HepG2 (cell line): ENCODE data around the gene KRT16. TPM values are rescaled to one million over a fixed set of nuclear protein-coding genes. Genes with fewer than 3 reads are reported as not detected.
"Not testable (repeated sequence)": the region's sequence is repeated elsewhere in the genome, so short reads cannot be mapped to it uniquely, and the experiment has no call there.

ENCODE experiments used
- ATAC-seq: fragments of 200-7000 bp; cut with Tn5 transposase; 3 replicates; pipeline ENCODE4 v1.9.1; 2020; ENCODE audit warnings: mild to moderate bottlenecking, moderate library complexity
- BruUV-seq: library from RNA; stranded (reverse); fragments of 400-500 nt; replicated peaks from 2 replicates; lab custom pipeline; 2021; lab: Mats Ljungman, UMichigan
- CTCF ChIA-PET: fragments of 300-600 bp; formaldehyde crosslinking; extraction: SDS; loops from one replicate; lab custom pipeline; 2021; ENCODE audit warnings: low total read pairs, inconsistent platforms, low intra/inter-chr PET ratio; lab: Yijun Ruan, JAX
- POLR2A ChIA-PET: fragments of 350-600 bp; sonication (Branson Sonifier 250); formaldehyde crosslinking; loops from one replicate; lab custom pipeline; 2020; ENCODE audit warnings: antibody characterized with exemption, inconsistent platforms; lab: Yijun Ruan, JAX
- DNase-seq: peaks from one replicate; pipeline ENCODE4 v3.0.0-alpha.2; 2015; ENCODE audit warnings: low spot score
- FAIRE-seq: peaks from 3 replicates; lab custom pipeline; 2011; peaks lifted over from hg19 to GRCh38; lab: Jason Lieb, UNC
- H2AFZ ChIP-seq: one replicate; pipeline ENCODE4 v1.6.1; 2011; ENCODE audit warnings: low read length, inconsistent platforms
- H3K27ac ChIP-seq: fragments of 300-600 bp; 3 replicates; pipeline ENCODE4 v1.8.0; 2011; ENCODE audit warnings: mixed run types, mild to moderate bottlenecking, mixed read lengths, low read length, inconsistent platforms; ENCODE audit not compliant: insufficient read depth; ENCODE audit errors: extremely low read length
- H3K27me3 ChIP-seq, 2 experiments: fragments of 200-600 bp in 1 of 2; 2 replicates in 1 of 2; 3 replicates in 1 of 2; pipeline versions ENCODE4 v1.6.0 to v1.8.0; 2011; ENCODE audit warnings: low read length in 2 of 2, mild to moderate bottlenecking in 2 of 2, moderate library complexity in 2 of 2, inconsistent platforms in 1 of 2; ENCODE audit not compliant: insufficient read depth in 2 of 2, control insufficient read depth in 1 of 2
- H3K36me3 ChIP-seq, 2 experiments: fragments of 200-600 bp in 1 of 2; replicated peaks in 1 of 2; 2 replicates in 1 of 2; 3 replicates in 1 of 2; pipeline versions ENCODE4 v1.5.1 to v1.8.0; 2011; ENCODE audit warnings: low read length in 2 of 2, inconsistent platforms in 1 of 2; ENCODE audit not compliant: insufficient read depth in 2 of 2, control insufficient read depth in 1 of 2
- H3K4me1 ChIP-seq: 2 replicates; pipeline ENCODE4 v1.5.1; 2012; ENCODE audit warnings: low read length, inconsistent platforms; ENCODE audit not compliant: insufficient read depth
- H3K4me2 ChIP-seq: 2 replicates; pipeline ENCODE4 v1.6.0; 2011; ENCODE audit warnings: low read depth, low read length, inconsistent platforms
- H3K4me3 ChIP-seq, 3 experiments: fragments of 200-600 bp in 1 of 3; sonication (generic), shearing (Covaris generic) in 1 of 3; replicated peaks in 1 of 3; 2 replicates each; pipeline ENCODE4 v1.5.1; 2011 to 2016; ENCODE audit warnings: low read length in 3 of 3, inconsistent platforms in 2 of 3, low read depth in 2 of 3, mild to moderate bottlenecking in 2 of 3, control low read depth in 1 of 3, mixed read lengths in 1 of 3; ENCODE audit not compliant: insufficient read depth in 1 of 3
- H3K79me2 ChIP-seq: one replicate; pipeline ENCODE4 v1.6.1; 2011; ENCODE audit warnings: low read length, inconsistent platforms; ENCODE audit not compliant: insufficient read depth
- H3K9ac ChIP-seq: 2 replicates; pipeline ENCODE4 v1.6.0; 2011; ENCODE audit warnings: mild to moderate bottlenecking, low read depth, low read length, inconsistent platforms; ENCODE audit not compliant: insufficient read depth
- H3K9me3 ChIP-seq: 2 replicates; pipeline ENCODE4 v1.5.1; 2012; ENCODE audit warnings: mild to moderate bottlenecking, low read length
- H4K20me1 ChIP-seq: 2 replicates; pipeline ENCODE4 v1.6.0; 2011; ENCODE audit warnings: inconsistent platforms, mild to moderate bottlenecking, low read length, moderate library complexity; ENCODE audit not compliant: insufficient read depth
- ATM ChIP-seq: fragments of 450-650 bp; IDR thresholded peaks from 2 replicates; pipeline ENCODE4 v1.7.1; 2017; ENCODE audit warnings: mild to moderate bottlenecking, borderline replicate concordance
- CHD2 ChIP-seq: IDR thresholded peaks from 2 replicates; pipeline ENCODE4 v1.6.1; 2011; ENCODE audit warnings: low read depth, low read length, improper control_type of control experiment
- MLX ChIP-seq: IDR thresholded peaks from 2 replicates; pipeline ENCODE4 v1.6.1; 2016
- MTA3 ChIP-seq: sonication (generic); formaldehyde crosslinking; IDR thresholded peaks from 2 replicates; pipeline ENCODE4 v1.4.0; 2020; ENCODE audit warnings: missing genetic modification reagents
- NFE2 ChIP-seq: sonication (generic); formaldehyde crosslinking; IDR thresholded peaks from 2 replicates; pipeline ENCODE4 v1.4.0; 2020; ENCODE audit warnings: missing genetic modification reagents
- NFYC ChIP-seq: IDR thresholded peaks from 2 replicates; pipeline ENCODE4 v1.6.1; 2016; ENCODE audit warnings: missing genetic modification reagents, missing compliant biosample characterization
- STAG1 ChIP-seq: sonication (generic); formaldehyde crosslinking; IDR thresholded peaks from 2 replicates; pipeline ENCODE4 v1.4.0; 2020; ENCODE audit warnings: missing genetic modification reagents
- ZNF180 ChIP-seq: sonication (generic); formaldehyde crosslinking; IDR thresholded peaks from 2 replicates; pipeline ENCODE4 v1.4.0; 2020; ENCODE audit warnings: low read depth, missing genetic modification reagents, borderline replicate concordance
- ZNF607 ChIP-seq: sonication (generic); formaldehyde crosslinking; IDR thresholded peaks from 2 replicates; pipeline ENCODE4 v1.5.1; 2020; ENCODE audit warnings: missing genetic modification reagents, mild to moderate bottlenecking, borderline replicate concordance
- WGBS: methylation state at CpG from one replicate; pipeline ENCODE4 v1.1.6; 2017; ENCODE audit warnings: low lambda C conversion rate; 5-methylcytosine and 5-hydroxymethylcytosine counted together
- in situ Hi-C: cut with HindIII; loops from 2 replicates; pipeline ENCODE4 v1.10.0; 2017; ENCODE audit warnings: low pct_unique_long_range_greater_than_20kb; ENCODE audit not compliant: extremely low pct_ligation_motif_present
- intact Hi-C: fragments of 100-400 bp; cut with micrococcal nuclease; formaldehyde crosslinking; loops from one replicate; pipeline ENCODE4 v1.10.0; 2022; ENCODE audit not compliant: unreplicated experiment
- polyA plus RNA-seq, 8 experiments: library from polyadenylated mRNA; depleted of rRNA in 3 of 8; stranded (reverse) in 7 of 8; unstranded in 1 of 8; fragments of >200 nt; fragmentation: Illumina TruSeq in 4 of 8; extraction: Trizol in 4 of 8; gene quantifications; 2 replicates each; pipeline versions ENCODE4 v1.2.1 to v1.2.3, GENCODE V29; 2011 to 2016; ENCODE audit warnings: low read depth in 4 of 8, missing spikeins in 1 of 8, mixed read lengths in 1 of 8; ENCODE audit not compliant: insufficient read depth in 1 of 8
- total RNA-seq, 5 experiments: library from RNA; depleted of rRNA; stranded (reverse); fragments of >200 nt; fragmentation: Illumina TruSeq; extraction: Trizol; gene quantifications; 2 replicates each; pipeline ENCODE4 v1.2.3, GENCODE V29; 2016; ENCODE audit warnings: low read depth in 1 of 5
- TF ChIP-seq, protein P1 (sequence below): sonication (generic); formaldehyde crosslinking; IDR thresholded peaks from 2 replicates; pipeline ENCODE4 v1.5.0; 2020; ENCODE audit warnings: mild to moderate bottlenecking, missing genetic modification reagents, moderate library complexity

The KRT16 gene
- total and polyA plus RNA-seq, 2 of the 13 experiments (the other 11 are each of a cell fraction or from before 2014, with no cell fraction given), result not detected

DNA sequence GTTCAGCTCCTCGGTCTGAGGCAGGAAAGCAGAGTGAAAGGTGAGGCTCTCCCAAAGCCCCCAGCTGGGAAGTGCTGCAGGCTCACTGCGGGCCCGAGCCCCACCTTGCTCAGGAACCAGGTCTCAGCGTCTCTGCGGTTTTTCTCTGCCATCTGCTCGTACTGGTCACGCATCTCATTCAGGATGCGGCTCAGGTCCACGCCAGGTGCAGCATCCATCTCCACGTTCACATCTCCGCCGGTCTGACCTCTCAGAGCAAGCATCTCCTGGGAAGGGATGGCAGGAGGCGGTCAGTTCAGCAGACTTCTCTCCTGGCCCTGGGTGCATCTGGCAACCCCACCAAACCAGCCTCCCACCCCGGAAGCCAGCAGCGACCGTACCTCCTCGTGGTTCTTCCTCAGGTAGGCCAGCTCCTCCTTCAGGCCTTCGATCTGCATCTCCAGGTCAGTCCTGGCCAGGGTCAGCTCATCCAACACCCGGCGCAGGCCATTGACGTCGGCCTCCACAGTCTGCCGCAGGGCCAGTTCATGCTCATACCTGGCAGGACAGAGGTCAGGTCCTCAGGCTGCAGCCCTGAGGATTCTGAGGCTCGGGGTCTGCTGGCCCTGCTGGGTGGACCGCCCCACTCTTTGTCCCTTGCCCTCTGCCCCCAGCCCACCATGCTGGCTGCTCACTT lies 1.5 kb downstream of the KRT16 start:
- H3K4me2 ChIP-seq, result no peak overlapping the region
- no TSS peak for BruUV-seq

DNA sequence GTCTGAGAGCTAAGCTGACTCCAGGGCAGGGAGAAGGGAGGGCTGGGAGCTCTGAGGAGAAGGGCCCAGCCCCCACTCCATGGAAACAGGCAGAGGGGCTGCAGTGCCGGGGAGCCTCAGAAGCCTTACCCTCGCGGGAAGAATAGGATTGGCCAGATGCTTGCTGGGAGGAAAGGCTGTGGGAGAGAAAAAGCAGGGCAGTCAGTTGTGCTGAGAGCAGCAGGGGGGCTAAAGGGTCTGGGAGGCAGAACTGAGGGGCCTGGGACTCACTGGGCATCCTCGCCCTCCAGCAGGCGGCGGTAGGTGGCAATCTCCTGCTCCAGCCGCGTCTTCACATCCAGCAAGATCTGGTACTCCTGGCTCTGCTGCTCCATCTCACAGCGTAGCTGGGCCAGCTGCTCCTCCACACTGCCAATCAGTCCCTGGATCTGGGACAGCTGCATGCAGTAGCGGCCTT lies 2.5 kb downstream of the KRT16 start:
- H3K9ac ChIP-seq, H3K27ac ChIP-seq, BruUV-seq, FAIRE-seq, H4K20me1 ChIP-seq, H3K79me2 ChIP-seq, in situ Hi-C loops, H3K4me3 ChIP-seq, POLR2A ChIA-PET, H3K4me2 ChIP-seq, DNase-seq, H2AFZ ChIP-seq, H3K4me1 ChIP-seq, H3K36me3 ChIP-seq, intact Hi-C loops: not testable (repeated sequence)
- 1% methylated on average over 10 of the region's 10 CpGs for WGBS
- CTCF ChIA-PET, result interaction anchor here (1.2 to 2.6 kb wide), 2 partner anchors 37 to 53 kb away, joined by 4 to 10 read pairs; no protein-coding TSS in a partner anchor
- TF ChIP-seq, protein P1, sequence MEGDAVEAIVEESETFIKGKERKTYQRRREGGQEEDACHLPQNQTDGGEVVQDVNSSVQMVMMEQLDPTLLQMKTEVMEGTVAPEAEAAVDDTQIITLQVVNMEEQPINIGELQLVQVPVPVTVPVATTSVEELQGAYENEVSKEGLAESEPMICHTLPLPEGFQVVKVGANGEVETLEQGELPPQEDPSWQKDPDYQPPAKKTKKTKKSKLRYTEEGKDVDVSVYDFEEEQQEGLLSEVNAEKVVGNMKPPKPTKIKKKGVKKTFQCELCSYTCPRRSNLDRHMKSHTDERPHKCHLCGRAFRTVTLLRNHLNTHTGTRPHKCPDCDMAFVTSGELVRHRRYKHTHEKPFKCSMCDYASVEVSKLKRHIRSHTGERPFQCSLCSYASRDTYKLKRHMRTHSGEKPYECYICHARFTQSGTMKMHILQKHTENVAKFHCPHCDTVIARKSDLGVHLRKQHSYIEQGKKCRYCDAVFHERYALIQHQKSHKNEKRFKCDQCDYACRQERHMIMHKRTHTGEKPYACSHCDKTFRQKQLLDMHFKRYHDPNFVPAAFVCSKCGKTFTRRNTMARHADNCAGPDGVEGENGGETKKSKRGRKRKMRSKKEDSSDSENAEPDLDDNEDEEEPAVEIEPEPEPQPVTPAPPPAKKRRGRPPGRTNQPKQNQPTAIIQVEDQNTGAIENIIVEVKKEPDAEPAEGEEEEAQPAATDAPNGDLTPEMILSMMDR, result peak; percentile 55
- TF ChIP-seq STAG1, result peak; percentile 35
- H3K9me3 ChIP-seq, result peaks cover 16% of the 10 kb centered on the region
- peak; percentile 73 for ATAC-seq
- H3K27me3 ChIP-seq, result peaks cover 0 to 40% of the 10 kb centered on the region in 2 experiments; a peak in 3 of 5 replicates

More for the DNA sequence above, 1.5 kb downstream of the KRT16 start:
- Histone ChIP-seq H3K9me3 (peaks cover 13% of the 10 kb centered on the region), H2AFZ (no peak overlapping the region), H3K36me3 (no peaks in the 10 kb centered on the region), H3K4me1 (no peaks in the 10 kb centered on the region), H3K9ac (no peak overlapping the region), H3K4me3 (no peak overlapping the region), H4K20me1 (no peaks in the 10 kb centered on the region), H3K79me2 (no peaks in the 10 kb centered on the region), H3K27ac (no peak overlapping the region), H3K27me3 (peaks cover 3 to 44% of the 10 kb centered on the region in 2 experiments; a peak in 4 of 5 replicates)
- ChIA-PET CTCF (interaction anchor here (1.2 to 2.6 kb wide), 2 partner anchors 36 to 52 kb away, joined by 4 to 10 read pairs; no protein-coding TSS in a partner anchor), POLR2A (no interaction called here)
- WGBS, result 32% methylated on average over 23 of the region's 25 CpGs
- FAIRE-seq (no peak), DNase-seq (no peak), ATAC-seq (no peak)
- in situ Hi-C loops, result no loop called here
- intact Hi-C loops, result no loop called here
- no peak for TF ChIP-seq CHD2
- TF ChIP-seq MTA3 (CRISPR knock-in tag), result no peak
- TF ChIP-seq MLX (CRISPR knock-in tag), result no peak
- no peak for TF ChIP-seq ATM
- no peak for TF ChIP-seq ZNF180
- TF ChIP-seq ZNF607 (CRISPR knock-in tag), result no peak
- no peak for TF ChIP-seq NFYC (CRISPR knock-in tag)
- TF ChIP-seq NFE2, result no peak
